DMS153 treated with DMSO at 0.1 percent for 48 hours (cell line): ENCODE data around the gene CEP89.
"Not testable (repeated sequence)": the region's sequence is repeated elsewhere in the genome, so short reads cannot be mapped to it uniquely, and the experiment has no call there.

ENCODE experiments used
- DNase-seq: peaks from one replicate; lab custom pipeline; 2025; ENCODE audit not compliant: unreplicated experiment; lab: John Stamatoyannopoulos, UW

CEP89 gene

DNA sequence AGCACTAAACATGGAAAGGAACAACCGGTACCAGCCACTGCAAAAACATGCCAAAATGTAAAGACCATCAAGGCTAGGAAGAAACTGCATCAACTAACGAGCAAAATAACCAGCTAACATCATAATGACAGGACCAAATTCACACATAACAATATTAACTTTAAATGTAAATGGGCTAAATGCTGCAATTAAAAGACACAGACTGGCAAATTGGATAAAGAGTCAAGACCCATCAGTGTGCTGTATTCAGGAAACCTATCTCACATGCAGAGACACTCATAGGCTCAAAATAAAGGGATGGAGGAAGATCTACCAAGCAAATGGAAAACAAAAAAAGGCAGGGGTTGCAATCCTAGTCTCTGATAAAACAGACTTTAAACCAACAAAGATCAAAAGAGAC is 123.7 kb downstream of the CEP89 start:
- not testable (repeated sequence) for DNase-seq

DNA sequence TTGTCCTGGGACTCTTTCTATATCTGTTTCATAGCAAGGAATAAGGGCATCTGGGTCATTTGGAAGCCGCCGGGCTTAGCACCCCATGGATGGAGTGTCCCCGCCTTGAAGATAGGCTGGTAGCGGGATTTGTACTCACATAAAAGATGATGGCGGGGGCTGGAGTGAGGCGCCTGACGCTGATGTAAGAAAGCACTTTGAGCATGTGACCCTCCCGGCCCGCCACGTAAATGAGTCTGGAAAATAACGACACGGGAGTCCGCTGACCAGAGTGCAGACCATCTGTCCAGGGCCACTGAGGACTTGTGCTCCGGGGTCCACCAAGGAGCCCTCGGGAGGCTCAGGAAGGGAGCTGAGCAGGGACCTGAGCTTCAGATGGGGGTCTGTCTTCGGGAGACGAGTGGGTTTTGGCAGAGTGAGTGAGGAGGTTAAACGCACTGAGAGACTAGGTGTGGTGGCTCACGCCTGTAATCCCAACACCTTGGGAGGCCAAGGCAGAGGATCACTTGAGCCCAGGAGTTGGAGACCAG is 128.0 kb downstream of the CEP89 start:
- no peak for DNase-seq

DNA sequence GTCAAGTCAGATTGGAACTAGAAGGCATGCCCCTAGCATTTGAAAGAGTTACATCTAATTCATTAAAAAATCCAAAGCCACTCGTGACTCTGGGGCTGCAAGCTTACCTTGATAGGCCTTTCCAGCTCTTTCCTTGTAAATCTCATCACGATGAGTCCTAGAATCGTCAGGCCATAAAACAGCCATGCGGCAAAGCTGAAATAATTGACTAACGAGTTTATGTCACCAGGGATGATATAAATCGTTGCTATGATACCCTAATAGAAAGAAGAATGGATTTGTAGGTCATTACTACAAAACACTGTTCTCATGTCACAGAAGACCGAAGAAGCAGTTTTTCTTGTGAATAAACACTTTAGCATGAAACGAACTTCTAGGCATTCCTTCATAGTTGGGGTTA is 129.7 kb downstream of the CEP89 start:
- no peak for DNase-seq

DNA sequence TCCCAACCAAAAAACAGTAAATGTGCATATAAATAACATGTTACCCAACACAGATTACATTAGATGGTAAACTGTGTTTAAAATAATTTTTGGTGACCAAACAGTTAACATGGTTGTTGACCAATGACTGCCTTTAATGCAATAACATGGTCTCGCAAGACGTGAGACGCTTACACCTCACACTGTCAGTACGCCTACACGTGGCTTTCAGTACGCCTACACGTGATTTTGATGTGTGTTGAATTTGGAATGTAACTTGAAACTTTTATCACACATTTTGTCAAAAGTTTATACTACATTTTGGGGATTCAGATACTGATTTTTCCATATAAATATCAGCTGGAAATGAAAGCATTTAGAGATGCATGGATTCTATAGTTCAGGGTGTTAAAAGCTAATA is 134.2 kb downstream of the CEP89 start:
- no peak for DNase-seq

DNA sequence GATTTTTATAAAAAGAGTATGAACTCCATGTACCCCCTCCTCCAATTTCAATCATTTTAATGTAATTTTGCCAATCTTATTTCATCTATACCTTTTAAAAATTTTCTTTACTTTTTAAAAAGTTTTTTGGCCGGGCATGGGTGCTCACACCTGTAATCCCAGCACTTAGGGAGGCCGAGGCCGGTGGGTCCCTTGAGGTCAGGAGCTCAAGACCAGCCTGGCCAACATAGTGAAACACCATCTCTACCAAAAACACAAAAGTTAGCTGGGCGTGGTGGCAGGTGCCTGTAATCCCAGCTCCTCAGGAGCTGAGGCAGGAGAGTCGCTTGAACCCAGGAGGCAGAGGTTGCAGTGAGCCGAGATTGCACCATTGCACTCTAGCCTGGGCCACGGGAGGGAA is 138.4 kb downstream of the CEP89 start:
- not testable (repeated sequence) for DNase-seq

DNA sequence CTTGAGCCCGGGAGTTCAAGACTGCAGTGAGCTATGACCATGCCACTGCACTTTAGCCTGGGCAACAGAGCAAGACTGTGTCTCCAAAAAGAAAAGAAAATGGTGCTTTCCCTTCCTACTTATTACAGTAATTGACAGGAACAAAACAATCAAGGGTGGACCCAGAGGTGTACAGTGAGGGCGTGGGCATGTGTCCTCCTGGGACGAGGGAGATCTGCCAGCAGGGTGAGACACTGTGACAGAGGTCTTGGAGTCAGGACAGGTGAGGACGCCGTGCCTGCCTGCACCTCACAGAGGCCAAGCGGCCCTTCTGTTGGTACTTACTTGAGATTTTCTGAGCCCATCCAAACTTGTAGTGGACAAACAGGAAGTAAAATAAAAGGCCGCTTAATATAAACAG is 138.9 kb downstream of the CEP89 start:
- not testable (repeated sequence) for DNase-seq

DNA sequence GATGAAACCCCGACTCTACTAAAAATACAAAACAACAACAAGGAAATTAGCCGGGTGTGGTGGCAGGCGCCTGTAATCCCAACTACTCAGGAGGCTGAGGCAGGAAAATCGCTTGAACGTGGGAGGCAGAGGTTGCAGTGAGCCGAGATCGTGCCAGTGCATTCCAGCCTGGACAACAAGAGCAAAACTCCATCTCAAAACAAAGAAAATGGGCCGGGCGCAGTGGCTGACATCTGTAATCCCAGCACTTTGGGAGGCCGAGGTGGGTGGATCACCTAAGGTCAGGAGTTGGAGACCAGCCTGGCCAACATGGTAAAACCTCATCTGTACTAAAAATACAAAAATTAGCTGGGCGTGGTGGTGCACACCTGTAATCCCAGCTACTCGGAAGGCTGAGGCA is 139.7 kb downstream of the CEP89 start:
- not testable (repeated sequence) for DNase-seq

DNA sequence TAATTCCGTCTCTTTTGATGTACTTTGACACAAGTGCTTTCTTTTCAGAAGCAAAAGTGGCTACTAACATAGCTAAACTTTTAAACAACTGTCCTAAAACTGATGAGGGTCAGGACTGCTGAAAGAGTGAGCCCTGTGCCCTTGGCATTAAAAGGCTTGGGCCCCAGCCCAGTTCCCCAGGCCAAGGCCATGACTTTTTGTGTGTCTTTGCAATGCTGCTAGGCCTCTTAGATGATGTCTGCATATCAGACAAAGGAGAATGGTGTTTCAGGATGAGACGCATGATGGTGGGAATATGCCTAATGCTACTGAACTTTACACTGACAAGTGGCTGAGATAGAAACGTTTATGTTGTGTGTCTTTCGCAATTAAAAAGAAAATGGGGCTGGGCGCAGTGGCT is 140.1 kb downstream of the CEP89 start:
- no peak for DNase-seq

DNA sequence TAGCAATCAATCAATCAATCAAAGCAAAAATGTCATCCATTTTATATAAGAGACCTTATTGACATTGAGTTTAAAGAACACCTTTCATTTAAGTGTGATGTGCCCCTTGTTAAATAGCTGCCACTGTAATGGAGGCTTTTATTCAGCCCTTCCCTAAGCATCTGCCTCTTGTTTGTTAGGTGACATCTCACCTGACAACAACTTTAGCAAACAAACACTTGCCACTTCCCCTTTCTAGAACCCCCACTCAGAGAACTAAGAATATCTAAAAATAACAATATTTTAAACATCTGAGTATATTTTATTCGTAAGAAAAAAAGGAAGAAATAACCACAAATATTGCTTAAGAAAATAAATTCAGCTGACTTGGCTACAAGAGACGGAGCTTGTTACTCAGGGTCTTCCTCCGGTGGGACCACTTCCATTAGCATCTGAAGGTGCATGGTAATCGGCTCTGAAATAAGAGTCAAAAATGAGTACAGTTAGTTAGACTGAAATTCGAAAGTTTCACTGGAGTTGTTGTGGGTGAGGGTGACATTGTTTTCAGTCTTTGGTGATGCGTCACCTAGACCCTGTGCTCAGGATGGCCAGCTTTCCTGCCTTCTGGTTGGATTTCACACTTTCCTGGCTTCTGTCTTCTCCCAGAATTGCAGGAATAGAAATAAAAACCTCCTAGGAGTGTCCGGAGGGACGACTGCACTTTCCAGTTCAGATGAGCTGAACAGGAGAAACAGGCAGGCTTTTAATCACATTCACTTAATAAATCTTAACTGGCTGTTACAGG is 141.3 kb downstream of the CEP89 start:
- no peak for DNase-seq

DNA sequence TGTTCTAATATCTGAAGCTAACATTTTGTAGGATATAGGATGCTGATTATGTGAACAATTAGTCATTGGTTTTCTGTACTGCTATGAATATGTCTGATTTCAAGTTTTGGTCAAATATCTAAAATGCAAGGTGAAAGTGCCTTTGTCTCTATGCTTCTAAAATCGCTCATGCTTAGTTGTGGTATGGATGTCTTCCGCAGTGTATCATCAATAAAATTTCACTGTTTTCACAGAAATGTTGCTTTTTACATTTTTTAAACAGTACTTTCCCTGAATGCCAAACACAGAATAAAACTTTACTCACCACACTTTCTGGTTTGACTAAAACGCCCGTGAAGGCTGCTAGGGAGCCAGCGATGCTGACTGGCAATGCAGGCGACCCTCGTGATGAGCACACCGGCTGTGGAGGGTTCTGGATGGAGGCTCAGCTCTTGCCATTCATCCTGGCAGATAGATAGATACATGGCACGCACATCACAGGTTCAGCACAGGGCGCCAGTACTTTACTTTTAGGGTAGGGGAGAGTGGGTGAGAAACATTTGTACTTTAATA is 142.3 kb downstream of the CEP89 start:
- DNase-seq = no peak

DNA sequence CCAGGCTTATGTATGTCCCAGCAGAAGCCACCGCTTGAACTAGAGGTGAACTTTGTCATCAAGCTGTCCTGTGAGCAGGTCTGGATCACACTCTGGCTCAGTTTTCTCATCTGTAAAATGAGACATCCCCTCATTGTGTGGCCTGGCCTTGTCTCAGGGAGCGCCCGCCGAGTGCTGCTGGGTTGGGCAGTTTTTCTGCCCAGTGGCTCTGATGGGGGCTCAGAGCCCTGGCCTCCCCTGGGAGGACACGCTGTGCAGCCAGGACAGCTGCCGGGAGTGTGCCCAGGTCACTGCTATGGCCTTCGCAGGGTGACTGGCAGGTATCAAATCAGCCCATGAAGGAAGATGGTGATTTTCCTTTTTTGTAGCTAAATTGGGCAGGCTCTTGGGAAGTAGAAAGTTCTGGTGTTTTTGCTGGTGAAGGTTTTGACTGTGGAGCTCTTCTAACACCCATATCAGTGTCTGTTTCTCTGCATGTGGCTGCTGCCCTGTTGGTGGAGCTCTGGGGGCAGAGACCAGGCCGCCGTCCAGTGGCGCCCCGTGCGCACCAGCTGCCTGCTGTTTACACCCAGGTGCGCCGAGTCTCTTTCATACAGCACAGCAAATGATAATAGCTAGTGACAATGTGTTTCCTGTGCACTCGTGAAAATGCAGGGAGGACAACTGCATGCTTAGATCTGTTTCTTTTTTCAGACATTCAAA is 143.0 kb downstream of the CEP89 start:
- DNase-seq = peak; percentile 28

DNA sequence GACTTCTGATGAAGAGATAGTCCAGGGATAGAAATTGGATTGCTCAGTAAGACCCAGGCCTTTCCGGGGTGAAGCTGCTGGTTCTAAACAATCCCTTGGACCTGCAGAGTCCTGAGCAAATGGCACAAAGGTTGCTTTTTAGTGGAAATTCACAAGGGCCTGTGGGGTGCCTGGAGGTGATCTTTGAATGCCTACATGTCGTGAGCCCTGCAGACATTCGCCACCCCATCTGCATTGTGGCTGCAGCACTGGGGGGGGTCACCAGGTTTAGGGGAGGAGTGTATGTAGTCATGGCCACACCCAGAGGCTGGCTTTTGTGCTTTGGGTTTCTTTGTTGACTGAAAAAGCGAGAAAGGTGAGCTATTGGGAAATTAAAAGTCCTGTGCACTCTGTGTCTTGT is 143.6 kb downstream of the CEP89 start:
- no peak for DNase-seq
